Lower lobe of right lung (tissue), 2 donors: ENCODE results near the gene BRIP1. TPM values are rescaled to one million over a fixed set of nuclear protein-coding genes. Genes with fewer than 3 reads are reported as not detected.

ENCODE experiments used
- ATAC-seq, 2 donors: fragments of 200-7000 bp; cut with Tn5 transposase; one replicate each; pipeline ENCODE4 v1.9.1; 2020 to 2022; ENCODE audit warnings: mild to moderate bottlenecking in 2 of 2, moderate library complexity in 2 of 2
- DNase-seq: peaks from one replicate; pipeline ENCODE4 v3.0.0-alpha.2; 2020
- H3K27ac ChIP-seq: fragments of 200-600 bp; one replicate; pipeline ENCODE4 v1.8.0; 2022
- H3K27me3 ChIP-seq: fragments of 200-600 bp; one replicate; pipeline ENCODE4 v1.8.0; 2022; ENCODE audit warnings: low read depth
- H3K36me3 ChIP-seq: fragments of 200-600 bp; one replicate; pipeline ENCODE4 v1.8.0; 2022; ENCODE audit warnings: mild to moderate bottlenecking
- H3K4me1 ChIP-seq: fragments of 200-600 bp; one replicate; pipeline ENCODE4 v1.8.0; 2022
- H3K4me3 ChIP-seq: fragments of 200-600 bp; one replicate; pipeline ENCODE4 v1.8.0; 2022; ENCODE audit warnings: mild to moderate bottlenecking
- H3K9me3 ChIP-seq: fragments of 200-600 bp; one replicate; pipeline ENCODE4 v1.8.0; 2022
- CTCF ChIP-seq: fragments of 200-600 bp; IDR thresholded peaks from one replicate; pipeline ENCODE4 v1.8.0; 2022; ENCODE audit warnings: antibody characterized with exemption, mild to moderate bottlenecking
- intact Hi-C: fragments of 100-400 bp; cut with DNase I; formaldehyde crosslinking; loops from one replicate; pipeline ENCODE4 v1.11.0; 2022
- total RNA-seq: library from RNA; stranded (reverse); fragmentation: NEBNext Ultra II Directional; extraction: Animal tissue kit (Norgen Biotek cat#: 25700); gene quantifications from one replicate; pipeline ENCODE4 v1.2.1, GENCODE V29; 2021
- donor health status: DM: no; HTN: yes; CAD: no; lungs with severe emphysema.

Gene BRIP1
- total RNA-seq, 1 donor from 2014 or later, result 0.83 TPM

- H3K27ac ChIP-seq, result no peak overlapping the region
- DNase-seq (no peak), ATAC-seq (no peak)
- no peaks in the 10 kb centered on the region for H3K9me3 ChIP-seq
- H3K36me3 ChIP-seq, result no peaks in the 10 kb centered on the region
- no peaks in the 10 kb centered on the region for H3K27me3 ChIP-seq
- no peak overlapping the region for H3K4me3 ChIP-seq
- H3K4me1 ChIP-seq, result no peaks in the 10 kb centered on the region
- TF ChIP-seq CTCF, result no peak
- intact Hi-C loops, result no loop called here
Observed at GRCh38 chr17:61638087-61638486, 225.2 kb downstream of the BRIP1 start.

- no peak for DNase-seq
- H3K9me3 ChIP-seq, result no peaks in the 10 kb centered on the region
- intact Hi-C loops, result no loop called here
- TF ChIP-seq CTCF, result peak; percentile 62
- no peak overlapping the region for H3K27ac ChIP-seq
- no peaks in the 10 kb centered on the region for H3K27me3 ChIP-seq
- H3K4me3 ChIP-seq, result no peak overlapping the region
- H3K36me3 ChIP-seq, result no peaks in the 10 kb centered on the region
- no peaks in the 10 kb centered on the region for H3K4me1 ChIP-seq
- no peak for ATAC-seq
Observed at GRCh38 chr17:61635913-61636432, 227.4 kb downstream of the BRIP1 start.

GRCh38 chr17:61634942-61635538 lies 228.3 kb downstream of the BRIP1 start:
- Histone ChIP-seq H3K4me1 (no peaks in the 10 kb centered on the region), H3K9me3 (no peaks in the 10 kb centered on the region), H3K4me3 (no peak overlapping the region), H3K36me3 (no peaks in the 10 kb centered on the region), H3K27ac (no peak overlapping the region), H3K27me3 (no peaks in the 10 kb centered on the region)
- TF ChIP-seq CTCF, result no peak
- no peak for ATAC-seq
- intact Hi-C loops, result no loop called here
- no peak for DNase-seq

GRCh38 chr17:61634011-61634539 lies 229.3 kb downstream of the BRIP1 start:
- DNase-seq, result no peak
- Histone ChIP-seq H3K27ac (no peak overlapping the region), H3K27me3 (no peaks in the 10 kb centered on the region), H3K4me3 (no peak overlapping the region), H3K9me3 (no peaks in the 10 kb centered on the region), H3K36me3 (no peaks in the 10 kb centered on the region), H3K4me1 (no peaks in the 10 kb centered on the region)
- no peak for TF ChIP-seq CTCF
- ATAC-seq, result no peak
- intact Hi-C loops, result no loop called here

GRCh38 chr17:61632826-61633225 lies 230.5 kb downstream of the BRIP1 start:
- DNase-seq (no peak), ATAC-seq (no peak)
- intact Hi-C loops, result no loop called here
- Histone ChIP-seq H3K9me3 (no peaks in the 10 kb centered on the region), H3K36me3 (no peaks in the 10 kb centered on the region), H3K4me3 (no peak overlapping the region), H3K4me1 (no peaks in the 10 kb centered on the region), H3K27me3 (no peaks in the 10 kb centered on the region), H3K27ac (no peak overlapping the region)
- no peak for TF ChIP-seq CTCF
